Measurements from ENCODE around the gene NTF4.

GRCh38 chr19:49103331-49104085 lies 38.9 kb upstream of the NTF4 start:
- TF ChIP-seq CTCF (IDR thresholded peaks at IDR 0.05), result no peak
- no peak for TF ChIP-seq POLR2A (IDR thresholded peaks at IDR 0.05)
